Measurements from ENCODE around the gene AAK1. TPM values are rescaled to one million over a fixed set of nuclear protein-coding genes. Genes with fewer than 3 reads are reported as not detected.
A peak's percentile ranks its signal among the peaks of the same experiment; 100 is the strongest.

The AAK1 gene
- total RNA-seq, 1 experiment from 2014 or later, result 75.8 TPM

GRCh38 chr2:69584127-69584889 lies 59.2 kb downstream of the AAK1 start:
- H3K4me1 Mint-ChIP-seq (ENCODE audit: insufficient read depth, unreplicated experiment), result peaks cover 20% of the 10 kb centered on the region
- H3K9me3 Mint-ChIP-seq (ENCODE audit: unreplicated experiment), result no peaks in the 10 kb centered on the region
- intact Hi-C loops (cut with micrococcal nuclease), result no loop called here
- no peak overlapping the region for H3K27ac Mint-ChIP-seq (ENCODE audit: low read depth, unreplicated experiment)
- no TSS peak for BruUV-seq (replicated peaks)
- no peak for DNase-seq (ENCODE audit: unreplicated experiment)
- no peaks in the 10 kb centered on the region for H3K27me3 Mint-ChIP-seq (ENCODE audit: insufficient read depth, unreplicated experiment)
- POLR2A ChIA-PET, result interaction anchor here (1.0 to 1.8 kb wide), 4 partner anchors 10 to 175 kb away, joined by 3 to 7 read pairs (median 4); partner anchors contain the start of gene AAK1
- CTCF ChIA-PET, result interaction anchor here (0.6 to 3.9 kb wide), 4 partner anchors 19 to 309 kb away, joined by 3 to 20 read pairs (median 3); partner anchors contain the start of gene SNRNP27
- no peaks in the 10 kb centered on the region for H3K36me3 Mint-ChIP-seq (ENCODE audit: insufficient read depth, unreplicated experiment)
- no peak overlapping the region for H3K4me3 Mint-ChIP-seq (ENCODE audit: unreplicated experiment)
- TF ChIP-seq CTCF (IDR thresholded peaks at IDR 0.05; ENCODE audit: unreplicated experiment), result no peak

DNA sequence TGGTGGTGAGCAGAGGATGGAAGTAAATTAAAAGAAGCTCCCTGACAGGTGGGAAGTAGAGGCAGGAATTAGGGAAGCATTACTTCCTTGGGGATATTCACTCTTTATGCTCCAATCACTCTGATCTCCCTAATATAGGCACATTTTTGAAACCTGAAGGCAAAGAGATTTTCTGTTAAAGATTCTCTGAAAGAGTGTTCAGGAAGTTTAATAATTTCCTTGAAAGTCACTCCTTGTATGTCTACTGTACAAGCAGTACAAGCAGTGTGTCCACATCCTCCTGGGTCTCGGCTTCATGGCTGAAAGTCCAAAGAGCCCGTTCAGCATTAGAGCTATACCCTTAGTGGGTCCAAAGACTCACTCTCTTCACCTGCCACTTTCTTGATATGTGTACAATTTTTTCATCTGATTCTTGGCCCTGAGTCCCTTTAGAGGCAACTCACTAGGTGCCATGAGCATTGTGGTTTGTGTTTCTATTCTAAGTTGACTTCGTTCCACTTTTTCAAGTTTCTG lies 60.2 kb downstream of the AAK1 start:
- intact Hi-C loops (cut with micrococcal nuclease), result no loop called here
- Mint-ChIP-seq H3K27ac (ENCODE audit: low read depth, unreplicated experiment) (peak overlapping the region; percentile 25), H3K36me3 (ENCODE audit: insufficient read depth, unreplicated experiment) (no peaks in the 10 kb centered on the region), H3K27me3 (ENCODE audit: insufficient read depth, unreplicated experiment) (no peaks in the 10 kb centered on the region), H3K9me3 (ENCODE audit: unreplicated experiment) (no peaks in the 10 kb centered on the region), H3K4me1 (ENCODE audit: insufficient read depth, unreplicated experiment) (peaks cover 25% of the 10 kb centered on the region), H3K4me3 (ENCODE audit: unreplicated experiment) (no peak overlapping the region)
- POLR2A ChIA-PET, result interaction anchor here (0.6 to 3.4 kb wide), 8 partner anchors 10 to 69 kb away, joined by 3 to 19 read pairs (median 4); partner anchors contain the start of gene AAK1
- CTCF ChIA-PET, result interaction anchor here (0.7 to 3.9 kb wide), 3 partner anchors 9 to 18 kb away, joined by 3 to 20 read pairs (median 5); no protein-coding TSS in a partner anchor
- no peak for DNase-seq (ENCODE audit: unreplicated experiment)
- BruUV-seq (replicated peaks), result no TSS peak
- TF ChIP-seq CTCF (IDR thresholded peaks at IDR 0.05; ENCODE audit: unreplicated experiment), result no peak

GRCh38 chr2:69582582-69583176 lies 60.9 kb downstream of the AAK1 start:
- no peak for DNase-seq (ENCODE audit: unreplicated experiment)
- H3K36me3 Mint-ChIP-seq (ENCODE audit: insufficient read depth, unreplicated experiment), result no peaks in the 10 kb centered on the region
- peaks cover 32% of the 10 kb centered on the region for H3K4me1 Mint-ChIP-seq (ENCODE audit: insufficient read depth, unreplicated experiment)
- no TSS peak for BruUV-seq (replicated peaks)
- no peak for TF ChIP-seq CTCF (IDR thresholded peaks at IDR 0.05; ENCODE audit: unreplicated experiment)
- no peaks in the 10 kb centered on the region for H3K9me3 Mint-ChIP-seq (ENCODE audit: unreplicated experiment)
- intact Hi-C loops (cut with micrococcal nuclease), result no loop called here
- H3K27ac Mint-ChIP-seq (ENCODE audit: low read depth, unreplicated experiment), result peak overlapping the region; percentile 25
- POLR2A ChIA-PET, result interaction anchor here (0.6 to 3.4 kb wide), 11 partner anchors 10 to 233 kb away, joined by 3 to 19 read pairs (median 4); partner anchors contain the start of gene AAK1
- CTCF ChIA-PET, result interaction anchor here (0.7 to 3.9 kb wide), 5 partner anchors 8 to 62 kb away, joined by 3 to 20 read pairs (median 5); no protein-coding TSS in a partner anchor
- H3K4me3 Mint-ChIP-seq (ENCODE audit: unreplicated experiment), result no peak overlapping the region
- H3K27me3 Mint-ChIP-seq (ENCODE audit: insufficient read depth, unreplicated experiment), result no peaks in the 10 kb centered on the region

Measured in MCF 10A (cell line).